NCI-H69 (cell line): ENCODE measurements around the gene TMC7.

Experiments used
- DNase-seq: peaks from one replicate; lab custom pipeline; 2025; lab: John Stamatoyannopoulos, UW

TMC7 gene

GRCh38 chr16:19089410-19089955, 105.7 kb downstream of the TMC7 start:
- DNase-seq = no peak

GRCh38 chr16:19090916-19091315, 107.2 kb downstream of the TMC7 start:
- peak; percentile 33 for DNase-seq

- DNase-seq = no peak
Observed at GRCh38 chr16:19092653-19093410, 109.1 kb downstream of the TMC7 start.

- no peak for DNase-seq
Observed at GRCh38 chr16:19093631-19094541, 110.2 kb downstream of the TMC7 start.

- peak; percentile 34 for DNase-seq
Observed at GRCh38 chr16:19094542-19095365, 111.0 kb downstream of the TMC7 start.

- peak; percentile 41 for DNase-seq
Observed at GRCh38 chr16:19095654-19096053, 111.9 kb downstream of the TMC7 start.

GRCh38 chr16:19098173-19098572, 114.4 kb downstream of the TMC7 start:
- DNase-seq = no peak

- peak; percentile 98 for DNase-seq
Observed at GRCh38 chr16:19102187-19102872, 118.6 kb downstream of the TMC7 start.

- DNase-seq = no peak
Observed at GRCh38 chr16:19104607-19105006, 120.9 kb downstream of the TMC7 start.

- DNase-seq = no peak
Observed at GRCh38 chr16:19105131-19105530, 121.4 kb downstream of the TMC7 start.

GRCh38 chr16:19105891-19106624, 122.3 kb downstream of the TMC7 start:
- no peak for DNase-seq

GRCh38 chr16:19106625-19107020, 122.9 kb downstream of the TMC7 start:
- no peak for DNase-seq

- no peak for DNase-seq
Observed at GRCh38 chr16:19108409-19109287, 124.9 kb downstream of the TMC7 start.

GRCh38 chr16:19109288-19109664, 125.5 kb downstream of the TMC7 start:
- DNase-seq = no peak

- DNase-seq = no peak
Observed at GRCh38 chr16:19110537-19111360, 127.0 kb downstream of the TMC7 start.

GRCh38 chr16:19112099-19112407, 128.3 kb downstream of the TMC7 start:
- peak; percentile 48 for DNase-seq
